HG03520 (cell line): ENCODE measurements around the gene DTX3.
"Not testable (repeated sequence)": the region's sequence is repeated elsewhere in the genome, so short reads cannot be mapped to it uniquely, and the experiment has no call there.

Experiments
- ATAC-seq: cut with Tn5 transposase; IDR thresholded peaks from one replicate; pipeline ENCODE4 v1.9.1; 2021; ENCODE audit warnings: mild to moderate bottlenecking, moderate library complexity; ENCODE audit not compliant: unreplicated experiment

DTX3 gene, protein sequence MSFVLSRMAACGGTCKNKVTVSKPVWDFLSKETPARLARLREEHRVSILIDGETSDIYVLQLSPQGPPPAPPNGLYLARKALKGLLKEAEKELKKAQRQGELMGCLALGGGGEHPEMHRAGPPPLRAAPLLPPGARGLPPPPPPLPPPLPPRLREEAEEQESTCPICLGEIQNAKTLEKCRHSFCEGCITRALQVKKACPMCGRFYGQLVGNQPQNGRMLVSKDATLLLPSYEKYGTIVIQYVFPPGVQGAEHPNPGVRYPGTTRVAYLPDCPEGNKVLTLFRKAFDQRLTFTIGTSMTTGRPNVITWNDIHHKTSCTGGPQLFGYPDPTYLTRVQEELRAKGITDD

GRCh38 chr12:57604454-57604991 lies at the start of gene DTX3:
TSS of gene DTX3 (plus strand) at chr12:57604824. CDS start at chr12:57606518, 1,694 bp downstream.
- no peak for ATAC-seq

DNA sequence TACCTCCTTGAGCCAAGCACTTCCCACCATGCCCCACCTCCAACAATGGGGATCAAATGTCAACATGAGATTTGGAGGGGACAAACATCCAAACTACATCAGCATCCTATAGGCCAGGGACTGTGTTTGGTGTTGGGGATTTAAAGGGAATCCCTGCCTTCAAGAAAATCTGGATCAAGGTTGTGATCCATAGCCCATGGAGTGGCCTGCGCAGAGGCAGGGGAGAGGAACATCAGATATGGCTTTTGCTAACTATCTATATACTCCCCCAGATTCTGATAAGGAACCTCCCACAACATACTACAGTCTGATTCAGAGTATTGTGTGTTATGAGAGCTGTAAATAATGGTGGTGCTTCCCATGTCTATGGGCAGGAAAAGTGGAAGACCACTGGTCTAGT lies 49.7 kb upstream of the DTX3 start:
- no peak for ATAC-seq

GRCh38 chr12:57558864-57559263 lies 45.8 kb upstream of the DTX3 start:
- ATAC-seq, result no peak

DNA sequence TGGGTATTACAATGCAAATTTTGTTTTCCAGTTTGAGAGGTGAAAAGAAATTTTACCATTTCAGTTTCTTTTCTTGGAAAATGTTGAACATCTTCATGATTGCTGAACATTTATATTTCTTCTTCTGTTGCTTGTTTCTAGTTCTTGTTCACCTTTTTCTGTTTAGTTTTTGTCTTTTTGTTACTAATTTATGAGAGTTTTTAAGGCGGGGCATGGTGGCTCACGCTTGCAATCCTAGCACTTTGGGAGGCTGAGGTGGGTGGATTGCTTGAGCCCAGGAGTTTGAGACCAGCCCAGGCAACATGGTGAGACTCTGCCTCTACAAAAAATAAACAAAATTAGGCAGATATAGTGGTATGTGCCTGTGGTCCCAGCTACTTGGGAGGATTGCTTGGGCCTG lies 44.1 kb upstream of the DTX3 start:
- no peak for ATAC-seq

- not testable (repeated sequence) for ATAC-seq
Measured at GRCh38 chr12:57561117-57561516, 43.5 kb upstream of the DTX3 start.

- no peak for ATAC-seq
Measured at GRCh38 chr12:57563358-57563757, 41.3 kb upstream of the DTX3 start.

- ATAC-seq, result no peak
Measured at GRCh38 chr12:57564178-57564740, 40.4 kb upstream of the DTX3 start.

DNA sequence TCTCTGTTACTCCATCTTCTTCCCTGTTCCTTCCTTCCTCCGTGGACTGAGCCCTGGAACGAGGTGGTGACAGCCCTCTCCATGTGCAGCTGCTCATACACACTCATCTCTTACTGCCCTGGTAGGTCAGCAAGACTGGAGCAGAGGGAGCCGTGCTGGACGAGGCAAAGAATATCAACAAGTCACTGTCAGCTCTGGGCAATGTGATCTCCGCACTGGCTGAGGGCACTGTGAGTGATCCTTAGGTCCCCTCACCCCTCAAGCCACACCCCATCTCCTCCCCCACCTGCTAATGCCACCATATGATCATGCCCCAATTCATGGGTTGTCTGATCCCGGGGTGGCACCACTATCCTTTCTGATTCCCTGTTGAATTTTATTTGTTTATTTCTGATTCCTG lies 35.8 kb upstream of the DTX3 start:
- no peak for ATAC-seq

DNA sequence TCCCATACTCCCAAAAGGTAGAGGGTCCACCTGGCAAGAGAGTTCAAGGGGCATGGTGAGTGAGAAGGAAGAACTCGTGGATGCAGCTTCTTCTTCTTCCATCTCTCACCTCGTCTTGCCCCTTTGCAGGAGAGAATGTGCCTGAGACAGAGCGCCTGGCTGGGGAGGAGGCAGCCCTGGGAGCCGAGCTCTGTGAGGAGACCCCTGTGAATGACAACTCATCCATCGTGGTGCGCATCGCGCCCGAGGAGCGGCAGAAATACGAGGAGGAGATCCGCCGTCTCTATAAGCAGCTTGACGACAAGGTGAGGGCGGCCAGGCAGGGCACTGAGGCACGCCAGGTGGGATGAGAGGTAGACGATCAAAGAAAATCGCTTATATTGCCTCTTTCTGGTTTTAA lies 34.8 kb upstream of the DTX3 start:
- no peak for ATAC-seq

GRCh38 chr12:57570438-57570837 lies 34.2 kb upstream of the DTX3 start:
- ATAC-seq, result not testable (repeated sequence)

GRCh38 chr12:57571926-57572762 lies 32.5 kb upstream of the DTX3 start:
- ATAC-seq, result no peak

GRCh38 chr12:57574795-57575194 lies 29.8 kb upstream of the DTX3 start:
- no peak for ATAC-seq

- no peak for ATAC-seq
Measured at GRCh38 chr12:57575771-57576612, 28.6 kb upstream of the DTX3 start.

DNA sequence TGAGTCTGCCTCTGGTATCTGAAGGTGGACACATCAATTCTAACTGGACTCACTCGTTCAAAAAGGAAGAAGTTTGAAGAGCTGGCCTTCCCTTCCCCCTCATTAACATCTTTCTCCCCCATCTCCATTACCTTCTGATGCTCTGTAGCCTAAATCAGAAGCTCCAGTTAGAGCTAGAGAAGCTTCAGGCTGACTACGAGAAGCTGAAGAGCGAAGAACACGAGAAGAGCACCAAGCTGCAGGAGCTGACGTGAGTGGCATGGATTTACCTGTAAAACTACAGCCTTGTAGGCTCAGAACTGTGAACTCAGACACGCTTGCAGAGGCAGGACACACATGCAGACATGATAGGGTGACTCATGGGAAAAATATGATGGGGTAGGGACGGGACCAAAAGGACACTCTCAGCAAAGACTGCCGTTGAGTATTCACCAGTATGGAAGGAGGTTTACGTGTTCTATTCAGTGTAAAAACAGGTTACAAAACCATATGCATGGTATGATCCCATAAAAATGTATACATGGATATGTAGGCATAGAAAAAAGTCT lies 27.9 kb upstream of the DTX3 start:
- ATAC-seq, result no peak

DNA sequence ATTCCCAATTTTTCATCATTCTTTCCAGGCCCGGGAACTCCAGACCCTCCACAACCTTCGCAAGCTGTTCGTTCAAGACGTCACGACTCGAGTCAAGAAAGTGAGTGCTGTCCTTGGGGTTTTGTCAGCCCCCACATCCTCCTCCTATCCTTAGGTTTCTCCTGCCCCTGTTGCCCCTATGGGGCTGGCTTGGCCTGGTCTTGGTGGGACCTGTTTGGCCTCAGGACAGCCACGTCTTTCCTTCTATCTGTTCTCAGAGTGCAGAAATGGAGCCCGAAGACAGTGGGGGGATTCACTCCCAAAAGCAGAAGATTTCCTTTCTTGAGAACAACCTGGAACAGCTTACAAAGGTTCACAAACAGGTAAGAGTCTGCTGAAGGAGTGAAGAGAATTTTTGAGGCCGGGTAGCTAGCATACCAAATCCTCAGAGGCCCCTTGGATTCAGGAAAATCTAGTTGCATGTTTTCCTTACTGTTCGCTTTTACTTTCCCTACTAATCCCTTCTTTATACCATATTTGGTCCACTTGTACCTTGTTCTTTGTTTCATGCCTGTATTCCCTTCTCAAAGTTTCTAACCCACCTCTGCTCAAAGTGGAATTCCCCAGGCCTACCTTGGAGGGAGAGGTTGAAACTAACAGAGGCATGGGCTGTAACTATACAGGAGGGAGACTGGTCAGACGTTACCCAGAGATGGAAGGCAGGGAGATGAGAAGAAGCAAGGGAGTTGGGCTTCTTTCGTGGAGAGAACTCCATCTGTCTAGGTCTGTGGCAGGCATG lies 26.5 kb upstream of the DTX3 start:
- no peak for ATAC-seq

DNA sequence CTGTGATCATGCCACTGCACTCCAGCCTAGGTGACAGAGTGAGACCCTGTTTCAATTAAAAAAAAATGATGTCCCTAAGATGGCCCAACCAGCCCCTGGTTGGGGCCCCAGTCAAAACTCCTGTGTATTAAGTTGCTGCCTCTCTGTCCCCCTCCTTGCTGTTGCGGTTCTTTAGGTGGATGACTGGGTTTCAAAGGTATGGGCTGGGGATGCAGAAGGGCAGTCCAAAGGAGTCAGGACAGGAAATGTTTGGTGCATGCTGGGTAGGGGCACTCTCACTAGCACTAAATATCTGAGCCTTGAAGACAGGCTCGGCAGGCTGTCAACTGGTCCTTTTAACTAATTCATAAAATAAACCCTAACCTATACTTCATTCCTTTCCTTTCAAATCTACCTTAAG lies 25.6 kb upstream of the DTX3 start:
- no peak for ATAC-seq

DNA sequence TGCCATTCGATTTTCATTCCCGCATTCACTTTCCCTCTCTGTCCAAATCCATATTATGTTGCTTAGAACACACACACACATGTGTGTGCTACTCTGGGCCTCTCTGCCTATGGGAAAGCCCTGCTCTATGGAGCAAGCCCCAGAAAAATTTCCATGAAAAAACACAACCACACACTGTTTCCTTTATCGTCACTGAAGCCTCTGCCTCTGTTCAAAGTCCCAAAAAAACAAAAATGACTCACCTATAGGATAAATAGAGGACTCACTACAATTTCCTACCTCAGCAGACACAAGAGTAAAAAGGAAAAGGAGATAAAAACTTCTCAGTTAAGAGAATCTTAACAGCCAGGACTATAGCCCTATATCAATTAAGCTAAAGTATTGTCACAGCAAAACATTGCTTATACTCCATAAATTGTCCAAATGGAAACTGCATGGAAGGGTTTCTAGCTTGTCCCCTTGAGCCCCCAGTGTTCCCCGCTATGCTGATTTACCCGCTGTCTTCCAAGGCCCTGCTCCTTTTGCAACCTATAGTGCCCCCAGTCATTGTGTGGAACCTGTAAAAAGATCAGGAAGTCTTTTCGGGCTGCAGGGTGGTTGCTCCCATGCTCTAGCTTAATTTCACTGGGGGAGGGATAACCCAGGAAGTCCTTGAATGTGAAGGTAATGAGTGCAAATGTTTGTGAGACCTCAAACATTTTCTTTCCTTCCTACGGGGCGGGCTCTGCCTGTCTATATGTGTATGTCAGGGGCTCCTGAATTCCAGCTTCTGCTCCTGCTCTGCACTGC lies 24.8 kb upstream of the DTX3 start:
- ATAC-seq, result no peak

DNA sequence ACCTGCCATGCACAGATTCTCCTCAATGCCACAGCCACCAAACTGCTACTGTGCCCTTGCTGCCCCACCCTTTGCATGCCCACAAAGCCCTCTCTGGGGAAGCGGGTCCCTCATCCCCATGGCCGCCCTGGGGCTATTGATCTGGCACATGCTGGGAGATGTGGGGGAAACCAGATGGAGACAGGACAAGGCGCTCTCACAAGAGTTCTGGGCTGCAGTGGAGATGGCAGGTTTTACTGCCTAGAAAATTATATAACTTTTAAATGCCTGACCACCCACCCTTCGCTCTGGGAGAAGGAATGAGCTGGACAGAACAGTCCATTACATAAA lies 24.2 kb upstream of the DTX3 start:
- no peak for ATAC-seq

DNA sequence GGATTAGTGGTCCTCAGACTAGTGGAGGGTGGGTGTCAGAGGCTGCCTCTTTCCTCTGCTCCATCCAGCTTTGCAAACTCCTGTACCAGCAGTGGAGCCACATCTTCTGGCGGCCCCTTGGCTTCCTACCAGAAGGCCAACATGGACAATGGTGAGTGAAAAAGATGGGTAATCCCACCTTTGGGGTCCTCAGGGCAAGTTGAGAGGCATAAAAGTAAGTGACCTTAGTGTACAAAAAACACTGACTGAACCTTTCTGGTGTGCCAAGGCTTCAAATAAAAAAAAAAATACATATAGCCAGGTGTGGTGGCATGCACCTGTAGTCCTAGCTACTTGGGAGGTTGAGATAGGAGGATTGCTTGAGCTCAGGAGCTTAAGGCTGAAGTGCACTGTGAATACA lies 22.8 kb upstream of the DTX3 start:
- no peak for ATAC-seq
